GM12873 (cell line): ENCODE results near the gene SLC39A1.

Experiments
- TF ChIP-seq, protein P1 (sequence below): IDR thresholded peaks from 2 replicates; pipeline ENCODE4 v1.5.1; 2012; ENCODE audit warnings: low read depth, mild to moderate bottlenecking, moderate library complexity, low read length, control low read depth; ENCODE audit not compliant: insufficient read depth; ENCODE audit errors: missing control alignments

The SLC39A1 gene

DNA sequence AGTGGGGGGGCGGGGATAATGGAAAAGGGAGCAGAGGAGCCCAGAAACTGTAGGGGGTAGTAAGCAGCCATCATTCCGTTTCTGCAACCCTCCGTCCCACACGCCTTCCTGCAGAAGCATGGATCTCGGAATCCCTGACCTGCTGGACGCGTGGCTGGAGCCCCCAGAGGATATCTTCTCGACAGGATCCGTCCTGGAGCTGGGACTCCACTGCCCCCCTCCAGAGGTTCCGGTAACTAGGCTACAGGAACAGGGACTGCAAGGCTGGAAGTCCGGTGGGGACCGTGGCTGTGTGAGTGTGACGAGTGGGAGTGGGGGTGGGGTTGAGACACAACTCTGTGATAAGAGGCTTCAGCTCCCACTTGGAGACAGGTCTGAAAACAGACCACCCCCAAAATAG is 5.1 kb upstream of the SLC39A1 start:
- TF ChIP-seq, protein P1, sequence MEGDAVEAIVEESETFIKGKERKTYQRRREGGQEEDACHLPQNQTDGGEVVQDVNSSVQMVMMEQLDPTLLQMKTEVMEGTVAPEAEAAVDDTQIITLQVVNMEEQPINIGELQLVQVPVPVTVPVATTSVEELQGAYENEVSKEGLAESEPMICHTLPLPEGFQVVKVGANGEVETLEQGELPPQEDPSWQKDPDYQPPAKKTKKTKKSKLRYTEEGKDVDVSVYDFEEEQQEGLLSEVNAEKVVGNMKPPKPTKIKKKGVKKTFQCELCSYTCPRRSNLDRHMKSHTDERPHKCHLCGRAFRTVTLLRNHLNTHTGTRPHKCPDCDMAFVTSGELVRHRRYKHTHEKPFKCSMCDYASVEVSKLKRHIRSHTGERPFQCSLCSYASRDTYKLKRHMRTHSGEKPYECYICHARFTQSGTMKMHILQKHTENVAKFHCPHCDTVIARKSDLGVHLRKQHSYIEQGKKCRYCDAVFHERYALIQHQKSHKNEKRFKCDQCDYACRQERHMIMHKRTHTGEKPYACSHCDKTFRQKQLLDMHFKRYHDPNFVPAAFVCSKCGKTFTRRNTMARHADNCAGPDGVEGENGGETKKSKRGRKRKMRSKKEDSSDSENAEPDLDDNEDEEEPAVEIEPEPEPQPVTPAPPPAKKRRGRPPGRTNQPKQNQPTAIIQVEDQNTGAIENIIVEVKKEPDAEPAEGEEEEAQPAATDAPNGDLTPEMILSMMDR = no peak

DNA sequence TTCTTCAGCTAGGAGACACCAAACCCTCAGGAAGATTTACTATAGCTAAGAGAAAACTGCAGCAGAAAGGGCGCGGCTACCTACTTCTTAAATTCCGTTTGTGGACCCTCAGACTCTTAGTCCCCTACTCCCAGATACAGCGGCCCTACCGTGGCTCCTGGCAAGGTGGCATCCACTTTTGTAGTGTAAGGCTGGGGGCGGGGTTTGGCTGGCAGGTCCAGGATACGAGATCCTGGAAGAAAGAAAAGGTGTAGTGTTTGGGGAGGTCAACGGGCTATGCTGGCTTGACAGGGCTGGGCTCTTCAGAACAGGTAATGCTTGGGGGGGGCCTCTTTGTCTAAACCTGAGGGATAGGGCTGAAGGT is 4.6 kb upstream of the SLC39A1 start:
- TF ChIP-seq, protein P1 = no peak

DNA sequence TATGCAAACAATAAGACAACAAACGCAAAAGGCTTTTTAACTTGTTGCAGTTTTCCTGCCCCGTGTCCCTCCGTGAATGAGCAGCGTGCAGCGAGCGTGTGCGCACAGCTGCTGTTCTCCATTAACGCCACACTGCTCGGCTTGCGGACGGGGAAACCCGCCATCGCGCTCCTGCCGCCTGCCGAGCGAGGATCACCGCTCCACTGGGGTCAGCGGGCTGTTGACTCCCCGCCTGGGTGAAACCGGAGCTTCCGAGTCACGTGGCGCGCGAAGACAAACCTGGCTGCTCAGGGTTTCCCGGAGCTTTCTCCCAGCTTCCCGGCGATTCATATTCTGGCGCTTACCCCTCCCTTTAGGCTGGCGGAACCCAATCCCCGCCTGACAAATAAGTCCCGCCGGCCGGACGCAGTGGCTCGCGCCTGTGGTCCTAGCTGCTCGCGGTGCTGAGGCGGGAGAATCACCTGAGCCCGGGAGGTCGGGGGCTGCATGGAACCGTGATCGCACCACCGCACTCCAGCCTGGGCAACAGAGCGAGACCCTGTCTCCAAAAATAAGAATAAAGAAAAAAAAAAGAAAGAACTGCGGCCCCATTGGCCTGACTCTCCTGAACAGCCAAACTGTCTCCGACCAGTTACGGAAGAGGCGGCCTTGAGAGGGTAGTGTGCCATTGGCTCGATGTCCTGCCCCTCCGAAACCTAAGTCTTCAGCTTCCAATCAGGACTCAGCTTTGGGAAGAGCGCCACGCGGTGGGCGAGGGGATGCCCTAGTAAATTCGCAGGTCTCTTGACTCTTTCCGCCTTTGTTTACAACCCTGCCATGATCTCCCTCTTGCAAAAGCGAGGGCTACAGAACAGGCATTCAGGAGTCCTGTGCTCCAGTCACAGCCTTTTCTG is 4.0 kb upstream of the SLC39A1 start, which contains the start of gene CREB3L4:
Gene CREB3L4 (plus strand): TSS at position 796 of the 893 bp plus-strand sequence. CDS start 624 bp downstream, outside the sequence.
- TF ChIP-seq, protein P1 = peak; percentile 53

DNA sequence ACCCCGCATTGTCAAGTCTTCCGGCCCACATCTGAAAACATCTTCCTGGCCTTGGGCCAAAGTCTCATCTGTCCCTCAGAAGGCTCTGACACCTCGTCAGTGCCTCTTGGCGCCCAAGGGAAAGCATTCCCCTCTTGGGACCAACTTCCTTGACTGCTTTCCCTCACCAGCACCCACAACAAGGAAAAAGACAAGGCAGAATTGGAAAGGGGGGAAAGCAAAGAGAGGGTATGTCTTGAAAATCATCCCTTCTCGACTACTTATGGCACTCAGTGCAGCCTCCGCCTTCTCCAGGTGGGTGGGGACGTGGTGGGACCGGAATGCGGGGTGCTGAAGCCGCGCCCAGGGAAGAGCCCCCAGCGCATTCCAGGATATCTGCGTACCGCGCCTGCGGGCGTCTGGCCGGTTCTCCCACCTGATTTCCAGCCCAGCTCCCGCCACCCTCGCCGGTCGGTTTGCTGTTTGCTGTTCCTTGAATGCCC is 554 bp upstream of the SLC39A1 start:
- TF ChIP-seq, protein P1 = no peak

DNA sequence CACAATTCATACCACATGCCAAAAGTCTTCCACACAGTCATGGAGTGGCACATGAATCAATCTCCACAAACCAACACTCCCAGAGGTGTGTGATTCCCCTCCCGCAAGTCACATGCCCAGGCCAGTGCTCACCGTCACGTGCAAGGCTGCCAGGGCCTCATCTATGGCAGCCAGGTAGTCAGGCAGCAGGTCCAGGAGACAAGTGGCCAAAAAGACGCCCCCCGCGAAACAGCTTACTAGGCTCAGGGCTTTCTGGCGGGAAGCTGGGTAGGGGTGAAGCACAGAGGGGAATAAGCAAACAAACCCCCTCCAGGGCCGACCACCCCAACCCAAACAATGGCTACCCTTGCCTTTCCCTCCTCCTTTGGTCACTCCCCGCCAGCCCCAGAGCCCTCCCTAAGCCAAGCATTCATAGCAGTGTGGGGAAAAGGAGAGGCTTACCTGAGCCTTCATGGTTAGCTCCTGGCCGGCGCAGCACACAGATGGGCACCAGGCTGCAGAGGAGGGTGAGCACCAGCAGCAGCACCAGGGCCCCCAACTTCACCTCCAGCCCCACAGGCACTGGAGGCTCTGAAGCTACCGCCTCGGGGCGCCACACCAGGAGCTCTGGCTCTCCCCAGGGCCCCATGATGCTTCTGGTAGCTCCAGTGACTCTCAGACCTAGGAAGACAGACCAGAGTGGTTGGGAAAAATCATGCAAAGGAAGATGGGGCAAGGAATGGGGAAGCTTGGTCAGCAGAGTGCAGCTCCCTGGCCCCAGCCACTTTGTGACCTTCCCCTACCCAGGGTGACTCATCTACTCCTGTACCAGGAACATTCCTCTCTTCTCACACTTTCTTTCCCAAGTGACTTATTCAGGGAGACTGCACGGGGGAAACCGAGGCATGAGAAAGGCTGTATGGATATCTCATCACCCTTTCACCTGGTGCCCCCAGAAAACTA is 978 bp downstream of the SLC39A1 start:
- TF ChIP-seq, protein P1 = peak; percentile 17

DNA sequence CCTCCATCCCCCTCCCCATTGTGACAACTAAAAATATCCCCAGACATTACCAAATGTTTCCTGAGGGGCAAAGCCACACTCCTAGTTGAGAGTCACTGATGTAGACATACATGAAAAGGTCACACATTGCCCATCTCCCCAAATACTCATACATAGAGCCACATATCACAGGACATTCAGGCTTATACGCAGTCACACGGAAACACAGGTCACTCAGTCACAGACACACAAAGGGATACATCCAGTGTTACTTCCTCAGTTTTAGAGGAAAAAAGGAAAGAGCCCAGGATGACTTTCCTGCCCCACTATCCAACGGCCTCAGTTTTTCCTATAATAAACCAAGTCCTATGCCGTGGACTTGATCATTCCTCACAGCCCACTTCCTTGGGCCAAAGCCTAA is 1.9 kb downstream of the SLC39A1 start:
- TF ChIP-seq, protein P1 = no peak

DNA sequence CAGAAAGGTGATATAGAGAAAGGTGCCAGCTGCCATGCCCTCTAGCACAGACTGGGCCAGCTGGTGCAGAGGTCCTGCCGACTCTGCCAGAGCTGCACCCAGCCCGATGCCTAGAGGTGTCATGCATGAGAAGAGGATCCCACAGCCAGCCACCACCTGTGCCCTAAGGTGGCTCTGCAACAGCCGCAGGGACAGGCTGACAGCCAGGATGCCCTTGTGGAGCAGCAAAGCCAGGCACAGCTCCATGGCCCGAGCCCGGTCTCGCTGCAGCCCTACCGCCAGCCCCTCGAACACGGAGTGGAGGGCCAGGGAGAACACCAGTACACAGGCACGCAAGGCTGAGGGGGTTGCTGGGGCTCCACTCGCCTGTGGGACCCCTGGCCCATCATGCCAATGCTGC is 3.1 kb downstream of the SLC39A1 start:
- TF ChIP-seq, protein P1 = no peak
